HG03066 (cell line): ENCODE results near the gene SLC7A11.
"Not testable (repeated sequence)": the region's sequence is repeated elsewhere in the genome, so short reads cannot be mapped to it uniquely, and the experiment has no call there.

Experiments used
- ATAC-seq: cut with Tn5 transposase; IDR thresholded peaks from one replicate; pipeline ENCODE4 v1.9.1; 2021; ENCODE audit warnings: low read depth; ENCODE audit not compliant: unreplicated experiment

Gene SLC7A11

GRCh38 chr4:138247643-138248042 is 5.5 kb upstream of the SLC7A11 start:
- ATAC-seq, result no peak

GRCh38 chr4:138243369-138243768 is 1.2 kb upstream of the SLC7A11 start:
- no peak for ATAC-seq

GRCh38 chr4:138242834-138243156 is 646 bp upstream of the SLC7A11 start:
- no peak for ATAC-seq

GRCh38 chr4:138241281-138242075 is 671 bp downstream of the SLC7A11 start:
- peak; percentile 7 for ATAC-seq

GRCh38 chr4:138239491-138239890 is 2.7 kb downstream of the SLC7A11 start:
- ATAC-seq, result no peak

GRCh38 chr4:138238521-138239292 is 3.4 kb downstream of the SLC7A11 start:
- no peak for ATAC-seq

GRCh38 chr4:138237132-138237531 is 5.0 kb downstream of the SLC7A11 start:
- ATAC-seq, result not testable (repeated sequence)

GRCh38 chr4:138236037-138236436 is 6.1 kb downstream of the SLC7A11 start:
- no peak for ATAC-seq

- ATAC-seq, result no peak
Observed at GRCh38 chr4:138235419-138235952, 6.7 kb downstream of the SLC7A11 start.

- no peak for ATAC-seq
Observed at GRCh38 chr4:138234248-138234647, 7.9 kb downstream of the SLC7A11 start.

- ATAC-seq, result no peak
Observed at GRCh38 chr4:138233313-138234034, 8.7 kb downstream of the SLC7A11 start.

GRCh38 chr4:138232364-138232763 is 9.8 kb downstream of the SLC7A11 start:
- no peak for ATAC-seq

GRCh38 chr4:138230048-138230447 is 12.1 kb downstream of the SLC7A11 start:
- ATAC-seq, result no peak

GRCh38 chr4:138229160-138229559 is 13.0 kb downstream of the SLC7A11 start:
- no peak for ATAC-seq

GRCh38 chr4:138226351-138226750 is 15.8 kb downstream of the SLC7A11 start:
- ATAC-seq, result no peak

- no peak for ATAC-seq
Observed at GRCh38 chr4:138225477-138225876, 16.7 kb downstream of the SLC7A11 start.

- no peak for ATAC-seq
Observed at GRCh38 chr4:138224614-138225013, 17.5 kb downstream of the SLC7A11 start.

GRCh38 chr4:138223231-138223910 is 18.8 kb downstream of the SLC7A11 start:
- no peak for ATAC-seq

GRCh38 chr4:138222046-138222445 is 20.1 kb downstream of the SLC7A11 start:
- ATAC-seq, result no peak

- no peak for ATAC-seq
Observed at GRCh38 chr4:138218976-138219375, 23.2 kb downstream of the SLC7A11 start.
